ENCODE measurements around the gene APOL3.
A peak's percentile ranks its signal among the peaks of the same experiment; 100 is the strongest.

The APOL3 gene

DNA sequence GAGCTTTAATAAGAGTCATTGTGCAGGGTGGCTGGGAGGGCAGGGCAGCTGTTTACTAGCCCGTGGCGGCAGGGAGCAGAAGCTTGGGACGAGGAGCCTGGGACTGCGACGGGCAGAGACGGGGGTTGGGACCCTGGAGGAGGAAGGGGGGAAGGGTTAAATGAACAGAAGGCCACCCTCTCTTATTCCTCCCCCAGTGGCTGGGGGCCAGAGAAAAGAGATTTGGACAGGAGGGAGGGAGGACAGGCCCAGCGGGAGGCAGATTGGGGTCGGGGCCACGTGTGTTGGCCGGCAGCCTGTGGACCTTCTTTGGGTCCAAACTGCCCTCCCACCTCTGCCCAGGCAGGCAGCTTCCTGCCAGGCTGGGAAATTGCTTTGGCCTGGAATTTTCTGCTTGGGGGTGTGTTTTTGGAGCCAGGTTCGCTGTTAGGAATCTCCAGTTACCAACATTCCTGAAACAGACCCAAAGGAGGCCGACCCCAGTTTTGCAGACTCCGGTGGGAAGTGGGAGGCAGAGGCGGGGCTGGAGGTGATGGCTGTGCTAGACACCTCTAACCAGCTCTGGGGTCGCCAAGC is 50.2 kb downstream of the APOL3 start:
- H3K4me3 ChIP-seq (ENCODE audit: low read length), result no peak overlapping the region
- TF ChIP-seq, protein P1, sequence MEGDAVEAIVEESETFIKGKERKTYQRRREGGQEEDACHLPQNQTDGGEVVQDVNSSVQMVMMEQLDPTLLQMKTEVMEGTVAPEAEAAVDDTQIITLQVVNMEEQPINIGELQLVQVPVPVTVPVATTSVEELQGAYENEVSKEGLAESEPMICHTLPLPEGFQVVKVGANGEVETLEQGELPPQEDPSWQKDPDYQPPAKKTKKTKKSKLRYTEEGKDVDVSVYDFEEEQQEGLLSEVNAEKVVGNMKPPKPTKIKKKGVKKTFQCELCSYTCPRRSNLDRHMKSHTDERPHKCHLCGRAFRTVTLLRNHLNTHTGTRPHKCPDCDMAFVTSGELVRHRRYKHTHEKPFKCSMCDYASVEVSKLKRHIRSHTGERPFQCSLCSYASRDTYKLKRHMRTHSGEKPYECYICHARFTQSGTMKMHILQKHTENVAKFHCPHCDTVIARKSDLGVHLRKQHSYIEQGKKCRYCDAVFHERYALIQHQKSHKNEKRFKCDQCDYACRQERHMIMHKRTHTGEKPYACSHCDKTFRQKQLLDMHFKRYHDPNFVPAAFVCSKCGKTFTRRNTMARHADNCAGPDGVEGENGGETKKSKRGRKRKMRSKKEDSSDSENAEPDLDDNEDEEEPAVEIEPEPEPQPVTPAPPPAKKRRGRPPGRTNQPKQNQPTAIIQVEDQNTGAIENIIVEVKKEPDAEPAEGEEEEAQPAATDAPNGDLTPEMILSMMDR (IDR thresholded peaks at IDR 0.05; ENCODE audit: insufficient read depth, low read depth, low read length, missing control alignments), result no peak
- DNase-seq (ENCODE audit: low read depth), result no peak

DNA sequence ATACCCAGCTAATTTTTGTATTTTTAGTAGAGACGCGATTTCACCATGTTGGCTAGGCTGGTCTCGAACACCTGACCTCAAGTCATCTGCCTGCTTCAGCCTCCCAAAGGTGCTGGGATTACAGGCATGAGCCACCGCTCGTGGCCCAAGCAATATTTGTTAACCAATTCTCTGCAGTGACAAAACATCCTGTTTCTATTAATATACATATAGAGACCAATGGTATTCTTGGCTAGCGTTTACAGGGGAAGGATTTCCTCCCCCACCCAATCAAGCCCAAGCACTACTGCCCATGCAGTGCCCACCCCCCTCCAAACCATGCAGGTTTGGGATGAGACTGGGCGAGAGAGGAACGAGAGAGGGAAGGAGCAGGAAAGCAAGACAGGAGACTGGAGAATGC is 53.1 kb downstream of the APOL3 start:
- TF ChIP-seq, protein P1 (IDR thresholded peaks at IDR 0.05; ENCODE audit: insufficient read depth, low read depth, low read length, missing control alignments), result no peak
- no peak for DNase-seq (ENCODE audit: low read depth)
- no peak overlapping the region for H3K4me3 ChIP-seq (ENCODE audit: low read length)

DNA sequence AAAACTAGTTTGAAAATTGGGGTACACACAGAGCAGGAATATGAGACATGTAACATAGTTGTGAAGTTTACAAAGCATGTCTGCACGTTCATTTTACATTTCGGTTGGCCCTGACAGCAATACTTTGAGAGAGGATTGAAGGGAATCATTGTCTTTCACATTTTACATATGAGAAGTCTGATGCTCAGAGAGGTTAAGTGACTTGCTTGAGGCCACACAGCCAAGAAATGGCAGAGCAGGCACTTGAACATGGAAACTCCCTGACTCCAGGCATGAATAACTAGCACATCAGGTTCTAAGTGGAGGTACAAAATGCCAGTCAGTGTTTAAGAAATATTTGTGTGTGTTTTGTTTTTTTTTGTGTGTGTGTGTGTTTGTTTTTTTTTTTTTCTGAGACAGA is 53.6 kb downstream of the APOL3 start:
- H3K4me3 ChIP-seq (ENCODE audit: low read length), result no peak overlapping the region
- DNase-seq (ENCODE audit: low read depth), result no peak
- TF ChIP-seq, protein P1 (IDR thresholded peaks at IDR 0.05; ENCODE audit: insufficient read depth, low read depth, low read length, missing control alignments), result no peak

DNA sequence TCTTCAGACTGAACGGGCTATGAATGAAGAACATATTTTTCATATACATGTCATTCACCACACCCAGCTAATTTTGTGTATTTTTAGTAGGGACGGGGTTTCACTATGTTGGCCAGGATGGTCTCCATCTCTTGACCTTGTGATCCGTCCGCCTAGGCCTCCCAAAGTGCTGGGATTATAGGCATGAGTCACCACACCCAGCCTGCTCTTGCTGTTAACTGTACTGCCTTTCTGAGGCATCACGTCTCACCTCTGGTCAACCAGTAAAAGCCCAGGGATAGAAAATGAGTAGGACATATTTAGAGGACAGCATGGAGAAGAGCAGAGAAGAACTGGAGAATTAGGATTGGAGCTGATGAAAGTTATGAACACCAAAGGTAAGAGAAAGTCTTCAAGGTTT is 55.6 kb downstream of the APOL3 start:
- H3K4me3 ChIP-seq (ENCODE audit: low read length), result no peak overlapping the region
- peak; percentile 40 for DNase-seq (ENCODE audit: low read depth)
- TF ChIP-seq, protein P1 (IDR thresholded peaks at IDR 0.05; ENCODE audit: insufficient read depth, low read depth, low read length, missing control alignments), result no peak

DNA sequence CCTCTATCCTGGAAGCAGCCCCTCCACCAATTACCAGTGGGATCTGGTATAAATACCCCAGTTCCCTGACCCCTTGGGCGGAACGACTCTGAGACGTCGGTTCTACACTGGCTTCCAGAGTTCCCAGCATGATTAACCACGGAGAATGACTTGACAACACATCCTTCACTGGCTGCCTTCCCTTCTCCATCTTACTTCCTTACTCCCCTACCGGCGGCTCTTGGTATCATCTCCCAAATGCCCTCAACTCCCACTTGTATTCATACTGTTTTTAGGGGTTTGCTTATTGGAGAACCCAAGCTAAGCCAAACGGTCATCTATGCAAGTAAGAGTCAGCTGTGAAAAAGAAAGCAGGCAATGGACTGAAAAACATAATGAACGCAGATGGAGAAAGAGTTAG is 56.1 kb downstream of the APOL3 start:
- TF ChIP-seq, protein P1 (IDR thresholded peaks at IDR 0.05; ENCODE audit: insufficient read depth, low read depth, low read length, missing control alignments), result peak; percentile 23
- DNase-seq (ENCODE audit: low read depth), result no peak
- no peak overlapping the region for H3K4me3 ChIP-seq (ENCODE audit: low read length)

DNA sequence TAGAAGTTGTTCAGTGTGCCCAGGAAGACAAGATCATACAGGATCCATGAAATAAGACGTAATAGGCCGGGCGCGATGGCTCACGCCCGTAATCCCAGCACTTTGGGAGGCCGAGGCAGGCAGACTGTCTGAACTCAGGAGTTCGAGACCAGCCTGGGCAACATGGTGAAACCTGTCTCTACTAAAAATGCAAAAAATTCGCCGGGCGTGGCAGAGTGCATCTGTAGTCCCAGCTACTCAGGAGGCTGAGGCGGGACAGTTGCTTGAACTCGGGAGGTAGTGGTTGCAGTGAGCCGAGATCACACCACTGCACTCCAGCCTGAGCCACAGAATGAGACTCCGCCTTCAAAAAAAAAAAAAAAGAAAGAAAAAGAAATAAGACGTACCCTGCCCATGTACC is 56.7 kb downstream of the APOL3 start:
- DNase-seq (ENCODE audit: low read depth), result no peak
- TF ChIP-seq, protein P1 (IDR thresholded peaks at IDR 0.05; ENCODE audit: insufficient read depth, low read depth, low read length, missing control alignments), result no peak

DNA sequence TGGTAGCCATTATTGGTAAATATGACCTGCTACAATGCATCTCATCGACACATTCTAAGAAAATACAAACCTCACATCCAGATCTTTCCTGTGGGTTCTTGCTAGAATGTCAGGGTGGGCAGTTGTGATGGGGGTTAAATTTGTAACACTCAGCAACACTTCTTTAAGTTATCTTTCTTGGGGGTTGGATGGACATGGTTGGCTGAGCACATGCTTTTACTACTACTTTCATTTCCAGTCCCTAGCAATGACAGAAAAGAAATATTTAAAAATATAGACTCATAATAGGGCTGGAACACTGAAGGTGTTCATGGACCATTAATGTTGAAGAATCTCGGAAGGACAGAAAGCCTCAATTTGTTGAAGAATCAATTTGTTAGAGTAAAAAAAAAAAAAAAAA is 57.6 kb downstream of the APOL3 start:
- TF ChIP-seq, protein P1 (IDR thresholded peaks at IDR 0.05; ENCODE audit: insufficient read depth, low read depth, low read length, missing control alignments), result no peak
- H3K4me3 ChIP-seq (ENCODE audit: low read length), result no peak overlapping the region
- no peak for DNase-seq (ENCODE audit: low read depth)

More for the DNA sequence above, 56.7 kb downstream of the APOL3 start:
- H3K4me3 ChIP-seq (ENCODE audit: low read length), result no peak overlapping the region
